HepG2 (cell line): ENCODE measurements around the gene MYO16. TPM values are rescaled to one million over a fixed set of nuclear protein-coding genes. Genes with fewer than 3 reads are reported as not detected.

Experiments
- ATAC-seq: fragments of 200-7000 bp; cut with Tn5 transposase; 3 replicates; pipeline ENCODE4 v1.9.1; 2020; ENCODE audit warnings: mild to moderate bottlenecking, moderate library complexity
- BruUV-seq: library from RNA; stranded (reverse); fragments of 400-500 nt; replicated peaks from 2 replicates; lab custom pipeline; 2021; lab: Mats Ljungman, UMichigan
- CTCF ChIA-PET: fragments of 300-600 bp; formaldehyde crosslinking; extraction: SDS; loops from one replicate; lab custom pipeline; 2021; ENCODE audit warnings: low total read pairs, inconsistent platforms, low intra/inter-chr PET ratio; lab: Yijun Ruan, JAX
- POLR2A ChIA-PET: fragments of 350-600 bp; sonication (Branson Sonifier 250); formaldehyde crosslinking; loops from one replicate; lab custom pipeline; 2020; ENCODE audit warnings: antibody characterized with exemption, inconsistent platforms; lab: Yijun Ruan, JAX
- DNase-seq: peaks from one replicate; pipeline ENCODE4 v3.0.0-alpha.2; 2015; ENCODE audit warnings: low spot score
- FAIRE-seq: peaks from 3 replicates; lab custom pipeline; 2011; peaks lifted over from hg19 to GRCh38; lab: Jason Lieb, UNC
- H2AFZ ChIP-seq: one replicate; pipeline ENCODE4 v1.6.1; 2011; ENCODE audit warnings: low read length, inconsistent platforms
- H3K27ac ChIP-seq: fragments of 300-600 bp; 3 replicates; pipeline ENCODE4 v1.8.0; 2011; ENCODE audit warnings: mixed run types, mild to moderate bottlenecking, mixed read lengths, low read length, inconsistent platforms; ENCODE audit not compliant: insufficient read depth; ENCODE audit errors: extremely low read length
- H3K27me3 ChIP-seq, 2 experiments: fragments of 200-600 bp in 1 of 2; 2 replicates in 1 of 2; 3 replicates in 1 of 2; pipeline versions ENCODE4 v1.6.0 to v1.8.0; 2011; ENCODE audit warnings: low read length in 2 of 2, mild to moderate bottlenecking in 2 of 2, moderate library complexity in 2 of 2, inconsistent platforms in 1 of 2; ENCODE audit not compliant: insufficient read depth in 2 of 2, control insufficient read depth in 1 of 2
- H3K36me3 ChIP-seq, 2 experiments: fragments of 200-600 bp in 1 of 2; replicated peaks in 1 of 2; 2 replicates in 1 of 2; 3 replicates in 1 of 2; pipeline versions ENCODE4 v1.5.1 to v1.8.0; 2011; ENCODE audit warnings: low read length in 2 of 2, inconsistent platforms in 1 of 2; ENCODE audit not compliant: insufficient read depth in 2 of 2, control insufficient read depth in 1 of 2
- H3K4me1 ChIP-seq: 2 replicates; pipeline ENCODE4 v1.5.1; 2012; ENCODE audit warnings: low read length, inconsistent platforms; ENCODE audit not compliant: insufficient read depth
- H3K4me2 ChIP-seq: 2 replicates; pipeline ENCODE4 v1.6.0; 2011; ENCODE audit warnings: low read depth, low read length, inconsistent platforms
- H3K4me3 ChIP-seq, 3 experiments: fragments of 200-600 bp in 1 of 3; sonication (generic), shearing (Covaris generic) in 1 of 3; replicated peaks in 1 of 3; 2 replicates each; pipeline ENCODE4 v1.5.1; 2011 to 2016; ENCODE audit warnings: low read length in 3 of 3, inconsistent platforms in 2 of 3, low read depth in 2 of 3, mild to moderate bottlenecking in 2 of 3, control low read depth in 1 of 3, mixed read lengths in 1 of 3; ENCODE audit not compliant: insufficient read depth in 1 of 3
- H3K79me2 ChIP-seq: one replicate; pipeline ENCODE4 v1.6.1; 2011; ENCODE audit warnings: low read length, inconsistent platforms; ENCODE audit not compliant: insufficient read depth
- H3K9ac ChIP-seq: 2 replicates; pipeline ENCODE4 v1.6.0; 2011; ENCODE audit warnings: mild to moderate bottlenecking, low read depth, low read length, inconsistent platforms; ENCODE audit not compliant: insufficient read depth
- H3K9me3 ChIP-seq: 2 replicates; pipeline ENCODE4 v1.5.1; 2012; ENCODE audit warnings: mild to moderate bottlenecking, low read length
- H4K20me1 ChIP-seq: 2 replicates; pipeline ENCODE4 v1.6.0; 2011; ENCODE audit warnings: inconsistent platforms, mild to moderate bottlenecking, low read length, moderate library complexity; ENCODE audit not compliant: insufficient read depth
- BRCA1 ChIP-seq: sonication (generic); formaldehyde crosslinking; IDR thresholded peaks from 2 replicates; pipeline ENCODE4 v1.4.0; 2020; ENCODE audit warnings: missing genetic modification reagents
- BRD4 ChIP-seq: sonication (generic); formaldehyde crosslinking; IDR thresholded peaks from 2 replicates; pipeline ENCODE4 v1.4.0; 2020; ENCODE audit warnings: missing genetic modification reagents
- GFI1 ChIP-seq: sonication (generic); formaldehyde crosslinking; IDR thresholded peaks from 2 replicates; pipeline ENCODE4 v1.5.0; 2020; ENCODE audit warnings: missing genetic modification reagents, mild to moderate bottlenecking, borderline replicate concordance
- MAFK ChIP-seq, 2 experiments: IDR thresholded peaks in 1 of 2; conservative IDR thresholded peaks in 1 of 2; 2 replicates each; pipeline ENCODE4 v1.6.1; 2011; ENCODE audit warnings: improper control_type of control experiment in 2 of 2, low read length in 2 of 2
- POLR2AphosphoS5 ChIP-seq: IDR thresholded peaks from 2 replicates; pipeline ENCODE4 v1.6.1; 2012; ENCODE audit warnings: low read depth, low read length
- TCF12 ChIP-seq, 2 experiments: fragments of 450-650 bp in 1 of 2; sonication (generic) in 1 of 2; formaldehyde crosslinking in 1 of 2; IDR thresholded peaks; 2 replicates each; pipeline versions ENCODE4 v1.6.1 to v1.8.0; 2017 to 2022; ENCODE audit warnings: antibody characterized with exemption in 1 of 2, mild to moderate bottlenecking in 1 of 2, missing genetic modification reagents in 1 of 2, moderate library complexity in 1 of 2
- ZNF207 ChIP-seq: fragments of 450-650 bp; IDR thresholded peaks from 2 replicates; pipeline ENCODE4 v1.6.1; 2016; ENCODE audit warnings: antibody characterized with exemption, borderline replicate concordance
- ZNF232 ChIP-seq: sonication (generic); formaldehyde crosslinking; IDR thresholded peaks from 2 replicates; pipeline ENCODE4 v1.4.0; 2020; ENCODE audit warnings: missing genetic modification reagents, borderline replicate concordance
- ZNF253 ChIP-seq: sonication (generic); formaldehyde crosslinking; IDR thresholded peaks from 2 replicates; pipeline ENCODE4 v1.8.0; 2022; ENCODE audit warnings: mild to moderate bottlenecking, missing genetic modification reagents, borderline replicate concordance
- ZNF337 ChIP-seq: sonication (generic); formaldehyde crosslinking; IDR thresholded peaks from 2 replicates; pipeline ENCODE4 v1.5.1; 2020; ENCODE audit warnings: missing genetic modification reagents, low read depth, mild to moderate bottlenecking, borderline replicate concordance
- ZNF430 ChIP-seq: sonication (generic); formaldehyde crosslinking; IDR thresholded peaks from 2 replicates; pipeline ENCODE4 v1.9.0; 2021; ENCODE audit warnings: mild to moderate bottlenecking, missing genetic modification reagents
- ZNF510 ChIP-seq: sonication (generic); formaldehyde crosslinking; IDR thresholded peaks from 2 replicates; pipeline ENCODE4 v1.4.0; 2020; ENCODE audit warnings: low read depth, mild to moderate bottlenecking, missing genetic modification reagents
- ZNF616 ChIP-seq: sonication (generic); formaldehyde crosslinking; IDR thresholded peaks from 2 replicates; pipeline ENCODE4 v1.5.0; 2020; ENCODE audit warnings: low read depth, mild to moderate bottlenecking, missing genetic modification reagents
- ZNF713 ChIP-seq: sonication (generic); formaldehyde crosslinking; IDR thresholded peaks from 2 replicates; pipeline ENCODE4 v1.4.0; 2020; ENCODE audit warnings: mild to moderate bottlenecking, missing genetic modification reagents
- ZNF766 ChIP-seq: sonication (generic); formaldehyde crosslinking; IDR thresholded peaks from 2 replicates; pipeline ENCODE4 v1.5.0; 2020; ENCODE audit warnings: missing genetic modification reagents, borderline replicate concordance
- ZNF768 ChIP-seq: sonication (generic); formaldehyde crosslinking; IDR thresholded peaks from 2 replicates; pipeline ENCODE4 v1.4.0; 2020; ENCODE audit warnings: missing genetic modification reagents
- ZSCAN22 ChIP-seq: sonication (generic); formaldehyde crosslinking; IDR thresholded peaks from 2 replicates; pipeline ENCODE4 v1.4.0; 2020; ENCODE audit warnings: mild to moderate bottlenecking, missing genetic modification reagents
- WGBS: methylation state at CpG from one replicate; pipeline ENCODE4 v1.1.6; 2017; ENCODE audit warnings: low lambda C conversion rate; 5-methylcytosine and 5-hydroxymethylcytosine counted together
- in situ Hi-C: cut with HindIII; loops from 2 replicates; pipeline ENCODE4 v1.10.0; 2017; ENCODE audit warnings: low pct_unique_long_range_greater_than_20kb; ENCODE audit not compliant: extremely low pct_ligation_motif_present
- intact Hi-C: fragments of 100-400 bp; cut with micrococcal nuclease; formaldehyde crosslinking; loops from one replicate; pipeline ENCODE4 v1.10.0; 2022; ENCODE audit not compliant: unreplicated experiment
- polyA plus RNA-seq, 8 experiments: library from polyadenylated mRNA; depleted of rRNA in 3 of 8; stranded (reverse) in 7 of 8; unstranded in 1 of 8; fragments of >200 nt; fragmentation: Illumina TruSeq in 4 of 8; extraction: Trizol in 4 of 8; gene quantifications; 2 replicates each; pipeline versions ENCODE4 v1.2.1 to v1.2.3, GENCODE V29; 2011 to 2016; ENCODE audit warnings: low read depth in 4 of 8, missing spikeins in 1 of 8, mixed read lengths in 1 of 8; ENCODE audit not compliant: insufficient read depth in 1 of 8
- total RNA-seq, 5 experiments: library from RNA; depleted of rRNA; stranded (reverse); fragments of >200 nt; fragmentation: Illumina TruSeq; extraction: Trizol; gene quantifications; 2 replicates each; pipeline ENCODE4 v1.2.3, GENCODE V29; 2016; ENCODE audit warnings: low read depth in 1 of 5
- TF ChIP-seq, protein P1 (sequence below): sonication (generic); formaldehyde crosslinking; IDR thresholded peaks from 2 replicates; pipeline ENCODE4 v1.4.0; 2020; ENCODE audit warnings: missing genetic modification reagents, borderline replicate concordance
- TF ChIP-seq, protein P2 (sequence below): sonication (generic); formaldehyde crosslinking; conservative IDR thresholded peaks from 2 replicates; pipeline ENCODE4 v1.8.1; 2023; ENCODE audit warnings: missing genetic modification reagents
- TF ChIP-seq, protein P3 (sequence below): sonication (generic); formaldehyde crosslinking; IDR thresholded peaks from 2 replicates; pipeline ENCODE4 v1.5.1; 2020; ENCODE audit warnings: missing genetic modification reagents, mild to moderate bottlenecking, borderline replicate concordance

The MYO16 gene
- total and polyA plus RNA-seq, 2 of the 13 experiments (the other 11 are each of a cell fraction or from before 2014, with no cell fraction given), result not detected

GRCh38 chr13:109128121-109128520 is 498.7 kb downstream of the MYO16 start:
- Histone ChIP-seq H3K9ac (no peak overlapping the region), H3K27me3 (no peaks in the 10 kb centered on the region), H3K36me3 (no peaks in the 10 kb centered on the region), H4K20me1 (no peaks in the 10 kb centered on the region), H3K4me3 (no peak overlapping the region), H3K27ac (no peak overlapping the region), H3K4me2 (no peak overlapping the region), H3K4me1 (no peaks in the 10 kb centered on the region), H3K79me2 (no peaks in the 10 kb centered on the region), H3K9me3 (no peaks in the 10 kb centered on the region), H2AFZ (no peak overlapping the region)
- intact Hi-C loops, result no loop called here
- CTCF ChIA-PET, result no interaction called here
- BruUV-seq, result no TSS peak
- no peak for DNase-seq
- WGBS, result 49% methylated on average over 6 of the region's 6 CpGs
- POLR2A ChIA-PET, result no interaction called here
- no peak for FAIRE-seq
- TF ChIP-seq TCF12 (IDR thresholded peaks at IDR 0.05) (no peak), TCF12 (CRISPR knock-in tag; IDR thresholded peaks at IDR 0.05) (no peak), BRD4 (CRISPR knock-in tag) (no peak), ZNF253 (CRISPR knock-in tag) (no peak), ZNF510 (CRISPR knock-in tag) (no peak), ZSCAN22 (no peak), ZNF616 (no peak), MAFK (conservative IDR thresholded peaks at IDR 0.05 in 1 of 2, IDR thresholded peaks at IDR 0.05 in 1 of 2; ENCODE audit: low read length in 2 of 2) (no peak), ZNF207 (no peak), POLR2AphosphoS5 (no peak), ZNF337 (CRISPR knock-in tag) (no peak), ZNF766 (CRISPR knock-in tag) (no peak), ZNF713 (CRISPR knock-in tag) (no peak), GFI1 (CRISPR knock-in tag) (no peak), ZNF232 (no peak), ZNF430 (CRISPR knock-in tag) (no peak), BRCA1 (no peak), ZNF768 (CRISPR knock-in tag) (no peak)
- TF ChIP-seq, protein P1, sequence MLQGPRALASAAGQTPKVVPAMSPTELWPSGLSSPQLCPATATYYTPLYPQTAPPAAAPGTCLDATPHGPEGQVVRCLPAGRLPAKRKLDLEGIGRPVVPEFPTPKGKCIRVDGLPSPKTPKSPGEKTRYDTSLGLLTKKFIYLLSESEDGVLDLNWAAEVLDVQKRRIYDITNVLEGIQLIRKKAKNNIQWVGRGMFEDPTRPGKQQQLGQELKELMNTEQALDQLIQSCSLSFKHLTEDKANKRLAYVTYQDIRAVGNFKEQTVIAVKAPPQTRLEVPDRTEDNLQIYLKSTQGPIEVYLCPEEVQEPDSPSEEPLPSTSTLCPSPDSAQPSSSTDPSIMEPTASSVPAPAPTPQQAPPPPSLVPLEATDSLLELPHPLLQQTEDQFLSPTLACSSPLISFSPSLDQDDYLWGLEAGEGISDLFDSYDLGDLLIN, result no peak
- TF ChIP-seq, protein P2, sequence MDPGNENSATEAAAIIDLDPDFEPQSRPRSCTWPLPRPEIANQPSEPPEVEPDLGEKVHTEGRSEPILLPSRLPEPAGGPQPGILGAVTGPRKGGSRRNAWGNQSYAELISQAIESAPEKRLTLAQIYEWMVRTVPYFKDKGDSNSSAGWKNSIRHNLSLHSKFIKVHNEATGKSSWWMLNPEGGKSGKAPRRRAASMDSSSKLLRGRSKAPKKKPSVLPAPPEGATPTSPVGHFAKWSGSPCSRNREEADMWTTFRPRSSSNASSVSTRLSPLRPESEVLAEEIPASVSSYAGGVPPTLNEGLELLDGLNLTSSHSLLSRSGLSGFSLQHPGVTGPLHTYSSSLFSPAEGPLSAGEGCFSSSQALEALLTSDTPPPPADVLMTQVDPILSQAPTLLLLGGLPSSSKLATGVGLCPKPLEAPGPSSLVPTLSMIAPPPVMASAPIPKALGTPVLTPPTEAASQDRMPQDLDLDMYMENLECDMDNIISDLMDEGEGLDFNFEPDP (CRISPR knock-in tag), result no peak
- TF ChIP-seq, protein P3, sequence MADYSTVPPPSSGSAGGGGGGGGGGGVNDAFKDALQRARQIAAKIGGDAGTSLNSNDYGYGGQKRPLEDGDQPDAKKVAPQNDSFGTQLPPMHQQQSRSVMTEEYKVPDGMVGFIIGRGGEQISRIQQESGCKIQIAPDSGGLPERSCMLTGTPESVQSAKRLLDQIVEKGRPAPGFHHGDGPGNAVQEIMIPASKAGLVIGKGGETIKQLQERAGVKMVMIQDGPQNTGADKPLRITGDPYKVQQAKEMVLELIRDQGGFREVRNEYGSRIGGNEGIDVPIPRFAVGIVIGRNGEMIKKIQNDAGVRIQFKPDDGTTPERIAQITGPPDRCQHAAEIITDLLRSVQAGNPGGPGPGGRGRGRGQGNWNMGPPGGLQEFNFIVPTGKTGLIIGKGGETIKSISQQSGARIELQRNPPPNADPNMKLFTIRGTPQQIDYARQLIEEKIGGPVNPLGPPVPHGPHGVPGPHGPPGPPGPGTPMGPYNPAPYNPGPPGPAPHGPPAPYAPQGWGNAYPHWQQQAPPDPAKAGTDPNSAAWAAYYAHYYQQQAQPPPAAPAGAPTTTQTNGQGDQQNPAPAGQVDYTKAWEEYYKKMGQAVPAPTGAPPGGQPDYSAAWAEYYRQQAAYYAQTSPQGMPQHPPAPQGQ (CRISPR knock-in tag), result no peak
- ATAC-seq, result no peak
- in situ Hi-C loops, result no loop called here
